Neuron (in vitro differentiated cells): ENCODE measurements around the gene LRRC72.

Experiments
- H2AFZ ChIP-seq: one replicate; pipeline ENCODE4 v1.6.1; 2013; ENCODE audit warnings: low read depth, mild to moderate bottlenecking, inconsistent platforms, low read length, moderate library complexity
- H3K27me3 ChIP-seq: one replicate; pipeline ENCODE4 v1.6.1; 2013; ENCODE audit warnings: low read length; ENCODE audit not compliant: insufficient read depth
- H3K36me3 ChIP-seq: one replicate; pipeline ENCODE4 v1.6.1; 2013; ENCODE audit warnings: low read length; ENCODE audit not compliant: insufficient read depth
- H3K4me1 ChIP-seq: one replicate; pipeline ENCODE4 v1.6.1; 2013; ENCODE audit warnings: low read length; ENCODE audit not compliant: insufficient read depth
- H3K4me3 ChIP-seq: 2 replicates; pipeline ENCODE4 v1.5.1; 2013; ENCODE audit warnings: mild to moderate bottlenecking, low read length, moderate library complexity
- H3K9me3 ChIP-seq: one replicate; pipeline ENCODE4 v1.6.1; 2013; ENCODE audit warnings: low read length

LRRC72 gene

DNA sequence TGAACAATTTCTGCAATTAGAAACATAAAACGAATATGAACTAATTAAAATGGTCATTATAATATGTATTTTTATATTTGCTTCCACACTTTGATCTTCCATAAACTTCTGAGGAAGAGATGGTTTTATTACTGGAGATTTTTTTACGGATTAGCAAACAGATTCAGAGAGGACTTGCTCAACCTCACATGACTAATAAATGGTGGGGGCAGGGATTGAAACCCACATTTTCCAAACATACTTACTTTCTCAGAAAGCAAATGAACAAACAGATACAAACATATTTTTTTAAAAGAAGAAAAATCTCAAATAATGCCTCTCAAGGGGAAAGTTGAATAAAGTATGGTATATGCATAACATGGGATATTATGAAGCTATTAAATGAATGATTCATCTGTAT lies 100.6 kb downstream of the LRRC72 start:
- Histone ChIP-seq H3K36me3 (peaks cover 25% of the 10 kb centered on the region), H3K4me3 (no peak overlapping the region), H2AFZ (no peak overlapping the region), H3K4me1 (no peaks in the 10 kb centered on the region), H3K27me3 (no peaks in the 10 kb centered on the region), H3K9me3 (no peaks in the 10 kb centered on the region)

DNA sequence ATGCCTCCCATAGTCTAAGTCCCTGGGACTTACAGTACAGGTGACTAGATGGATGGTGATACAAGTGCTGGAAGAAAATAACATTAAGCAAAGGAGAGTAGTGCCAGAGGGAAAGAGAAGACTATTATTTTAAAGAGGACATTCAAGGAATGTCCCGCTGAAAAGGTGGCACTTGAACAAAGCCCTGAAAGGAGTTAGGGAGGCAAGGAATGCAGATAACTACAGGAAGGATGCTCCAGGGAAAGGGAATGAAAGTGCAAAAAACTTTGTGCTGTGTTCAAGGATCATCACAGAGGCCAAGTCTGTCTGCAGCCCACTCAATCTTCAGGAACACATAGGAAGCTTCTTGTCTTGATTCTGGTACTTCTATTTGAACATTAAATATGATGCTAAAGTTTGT lies 104.0 kb downstream of the LRRC72 start:
- no peaks in the 10 kb centered on the region for H3K4me1 ChIP-seq
- H3K4me3 ChIP-seq = no peak overlapping the region
- H3K27me3 ChIP-seq = no peaks in the 10 kb centered on the region
- no peaks in the 10 kb centered on the region for H3K9me3 ChIP-seq
- H3K36me3 ChIP-seq = peaks cover 24% of the 10 kb centered on the region
- no peak overlapping the region for H2AFZ ChIP-seq
